IPS DF 4.7 (cell line): ENCODE measurements around the gene ADCY10.

Source experiments
- DNase-seq: peaks from one replicate; pipeline ENCODE4 v3.0.0-alpha.2; 2013; ENCODE audit warnings: low spot score; ENCODE audit errors: extremely low read depth

Gene ADCY10

GRCh38 chr1:167777269-167777650 is 136.7 kb downstream of the ADCY10 start:
- DNase-seq: no peak

- no peak for DNase-seq
Measured at GRCh38 chr1:167776616-167777268, 137.2 kb downstream of the ADCY10 start.

- no peak for DNase-seq
Measured at GRCh38 chr1:167776151-167776550, 137.8 kb downstream of the ADCY10 start.

- no peak for DNase-seq
Measured at GRCh38 chr1:167775178-167775577, 138.8 kb downstream of the ADCY10 start.

- DNase-seq: no peak
Measured at GRCh38 chr1:167774710-167775109, 139.2 kb downstream of the ADCY10 start.

- no peak for DNase-seq
Measured at GRCh38 chr1:167773516-167773915, 140.4 kb downstream of the ADCY10 start.

GRCh38 chr1:167772436-167772835 is 141.5 kb downstream of the ADCY10 start:
- DNase-seq: no peak

- no peak for DNase-seq
Measured at GRCh38 chr1:167770127-167770526, 143.8 kb downstream of the ADCY10 start.

- no peak for DNase-seq
Measured at GRCh38 chr1:167767761-167768160, 146.2 kb downstream of the ADCY10 start.

GRCh38 chr1:167766538-167766937 is 147.4 kb downstream of the ADCY10 start:
- no peak for DNase-seq

- DNase-seq: no peak
Measured at GRCh38 chr1:167765496-167765895, 148.4 kb downstream of the ADCY10 start.

GRCh38 chr1:167764458-167765330 is 149.2 kb downstream of the ADCY10 start:
- DNase-seq: no peak

- no peak for DNase-seq
Measured at GRCh38 chr1:167763525-167764220, 150.3 kb downstream of the ADCY10 start.

GRCh38 chr1:167762061-167762746 is 151.7 kb downstream of the ADCY10 start:
- DNase-seq: no peak

GRCh38 chr1:167761400-167761799 is 152.5 kb downstream of the ADCY10 start:
- no peak for DNase-seq
